Measurements from ENCODE around the gene DLX5.

- no peak for TF ChIP-seq CTCF (IDR thresholded peaks at IDR 0.05)
- TF ChIP-seq ZFX (IDR thresholded peaks at IDR 0.05; ENCODE audit: borderline replicate concordance), result no peak
Observed at GRCh38 chr7:97026715-97027426, 2.2 kb upstream of the DLX5 start.

Data from 22Rv1 (cell line).